ENCODE measurements around the gene SLAIN1.

GRCh38 chr13:77811381-77811780 lies 113.9 kb downstream of the SLAIN1 start:
- TF ChIP-seq, protein P1, sequence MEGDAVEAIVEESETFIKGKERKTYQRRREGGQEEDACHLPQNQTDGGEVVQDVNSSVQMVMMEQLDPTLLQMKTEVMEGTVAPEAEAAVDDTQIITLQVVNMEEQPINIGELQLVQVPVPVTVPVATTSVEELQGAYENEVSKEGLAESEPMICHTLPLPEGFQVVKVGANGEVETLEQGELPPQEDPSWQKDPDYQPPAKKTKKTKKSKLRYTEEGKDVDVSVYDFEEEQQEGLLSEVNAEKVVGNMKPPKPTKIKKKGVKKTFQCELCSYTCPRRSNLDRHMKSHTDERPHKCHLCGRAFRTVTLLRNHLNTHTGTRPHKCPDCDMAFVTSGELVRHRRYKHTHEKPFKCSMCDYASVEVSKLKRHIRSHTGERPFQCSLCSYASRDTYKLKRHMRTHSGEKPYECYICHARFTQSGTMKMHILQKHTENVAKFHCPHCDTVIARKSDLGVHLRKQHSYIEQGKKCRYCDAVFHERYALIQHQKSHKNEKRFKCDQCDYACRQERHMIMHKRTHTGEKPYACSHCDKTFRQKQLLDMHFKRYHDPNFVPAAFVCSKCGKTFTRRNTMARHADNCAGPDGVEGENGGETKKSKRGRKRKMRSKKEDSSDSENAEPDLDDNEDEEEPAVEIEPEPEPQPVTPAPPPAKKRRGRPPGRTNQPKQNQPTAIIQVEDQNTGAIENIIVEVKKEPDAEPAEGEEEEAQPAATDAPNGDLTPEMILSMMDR (IDR thresholded peaks at IDR 0.05): no peak
- no peak for TF ChIP-seq POLR2A (IDR thresholded peaks at IDR 0.05)
